Endothelial cell of umbilical vein (primary cell): ENCODE measurements around the gene DNAJC18. TPM values are rescaled to one million over a fixed set of nuclear protein-coding genes. Genes with fewer than 3 reads are reported as not detected.
A peak's percentile ranks its signal among the peaks of the same experiment; 100 is the strongest.

Experiments
- BruUV-seq: library from RNA; stranded (reverse); fragments of 400-500 nt; replicated peaks from 2 replicates; lab custom pipeline; 2021; lab: Mats Ljungman, UMichigan
- CTCF ChIA-PET: fragments of 300-600, 350-600 bp; sonication (Branson Sonifier 250); formaldehyde crosslinking; loops from one replicate; lab custom pipeline; 2021; ENCODE audit warnings: antibody characterized with exemption, inconsistent platforms; lab: Charles Lee
- POLR2A ChIA-PET: fragments of 300-600, 350-600 bp; sonication (Branson Sonifier 250); formaldehyde crosslinking; loops from one replicate; lab custom pipeline; 2021; ENCODE audit warnings: antibody characterized with exemption, inconsistent platforms; lab: Charles Lee
- DNase-seq: peaks from one replicate; pipeline ENCODE4 v3.0.0-alpha.2; 2011; ENCODE audit warnings: low read depth, low spot score
- FAIRE-seq: peaks from 2 replicates; lab custom pipeline; 2011; peaks lifted over from hg19 to GRCh38; lab: Jason Lieb, UNC
- H2AFZ ChIP-seq: 2 replicates; pipeline ENCODE4 v1.6.0; 2012; ENCODE audit warnings: low read depth, low read length, control low read depth, inconsistent platforms
- H3K27ac ChIP-seq: 2 replicates; pipeline ENCODE4 v1.5.1; 2011; ENCODE audit warnings: low read depth, mild to moderate bottlenecking, control low read depth, low read length, moderate library complexity; ENCODE audit not compliant: insufficient read depth
- H3K27me3 ChIP-seq, 2 experiments: 2 replicates each; pipeline versions ENCODE4 v1.6.0 to v1.6.1; 2011; ENCODE audit warnings: low read length in 2 of 2, mixed read lengths in 1 of 2; ENCODE audit not compliant: control insufficient read depth in 2 of 2, insufficient read depth in 2 of 2
- H3K36me3 ChIP-seq, 2 experiments: 2 replicates in 1 of 2; 3 replicates in 1 of 2; pipeline ENCODE4 v1.5.1; 2011; ENCODE audit warnings: low read length in 2 of 2, mild to moderate bottlenecking in 1 of 2, moderate library complexity in 1 of 2; ENCODE audit not compliant: control insufficient read depth in 2 of 2, insufficient read depth in 2 of 2; ENCODE audit errors: extremely low read depth in 1 of 2
- H3K4me1 ChIP-seq: 3 replicates; pipeline ENCODE4 v1.5.1; 2011; ENCODE audit warnings: mild to moderate bottlenecking, low read length; ENCODE audit not compliant: control insufficient read depth, insufficient read depth; ENCODE audit errors: extremely low read depth
- H3K4me2 ChIP-seq: 2 replicates; pipeline ENCODE4 v1.6.1; 2011; ENCODE audit warnings: low read length, control low read depth, mixed read lengths; ENCODE audit not compliant: insufficient read depth
- H3K4me3 ChIP-seq, 3 experiments: fragments of 200-600 bp in 1 of 3; sonication (generic), shearing (Covaris generic) in 1 of 3; replicated peaks in 1 of 3; 2 replicates each; pipeline ENCODE4 v1.5.1; 2011 to 2016; ENCODE audit warnings: control low read depth in 3 of 3, low read length in 3 of 3, mild to moderate bottlenecking in 2 of 3, inconsistent platforms in 1 of 3, low read depth in 1 of 3, moderate library complexity in 1 of 3; ENCODE audit not compliant: insufficient read depth in 1 of 3
- H3K79me2 ChIP-seq: 2 replicates; pipeline ENCODE4 v1.6.0; 2012; ENCODE audit warnings: low read length, inconsistent platforms; ENCODE audit not compliant: control insufficient read depth, insufficient read depth
- H3K9ac ChIP-seq: replicated peaks from 2 replicates; pipeline ENCODE3; 2011; ENCODE audit warnings: low read length, control low read depth; ENCODE audit not compliant: insufficient read depth; ENCODE audit errors: extremely low read depth
- H3K9me1 ChIP-seq: replicated peaks from 3 replicates; pipeline ENCODE4 v1.6.0; 2011; ENCODE audit warnings: mild to moderate bottlenecking, low read length; ENCODE audit not compliant: control insufficient read depth, insufficient read depth; ENCODE audit errors: extremely low read depth
- H3K9me3 ChIP-seq: replicated peaks from 2 replicates; pipeline ENCODE4 v1.5.1; 2012; ENCODE audit warnings: low read length, inconsistent platforms; ENCODE audit not compliant: control insufficient read depth, insufficient read depth
- H4K20me1 ChIP-seq: replicated peaks from 2 replicates; pipeline ENCODE3; 2011; ENCODE audit warnings: mild to moderate bottlenecking, low read length; ENCODE audit not compliant: control insufficient read depth, insufficient read depth; ENCODE audit errors: extremely low read depth
- CTCF ChIP-seq, 2 donors: IDR thresholded peaks; 1 replicate in 1 of 2; 2 replicates in 1 of 2; pipeline ENCODE4 v1.5.1; 2011; ENCODE audit warnings: low read length in 2 of 2, mild to moderate bottlenecking in 2 of 2, moderate library complexity in 2 of 2, control low read depth in 1 of 2, inconsistent platforms in 1 of 2, low read depth in 1 of 2; ENCODE audit not compliant: insufficient read depth in 1 of 2; ENCODE audit errors: extremely low read depth in 1 of 2
- EZH2 ChIP-seq: IDR thresholded peaks from 2 replicates; pipeline ENCODE4 v1.6.1; 2012; ENCODE audit warnings: borderline replicate concordance, low read depth, mild to moderate bottlenecking, moderate library complexity, low read length, inconsistent platforms; ENCODE audit not compliant: severe bottlenecking
- FOS ChIP-seq: IDR thresholded peaks from 2 replicates; pipeline ENCODE4 v1.6.1; 2011; ENCODE audit warnings: mild to moderate bottlenecking, low read length, moderate library complexity, borderline replicate concordance; ENCODE audit not compliant: insufficient read depth
- GATA2 ChIP-seq: IDR thresholded peaks from 2 replicates; pipeline ENCODE4 v1.7.0; 2011; ENCODE audit warnings: low read depth, mild to moderate bottlenecking, moderate library complexity, mixed read lengths, low read length; ENCODE audit not compliant: insufficient read length, insufficient read depth
- JUN ChIP-seq: IDR thresholded peaks from 2 replicates; pipeline ENCODE4 v1.6.1; 2011; ENCODE audit warnings: borderline replicate concordance, low read depth; ENCODE audit not compliant: insufficient read length, insufficient read depth
- MYC ChIP-seq: IDR thresholded peaks from one replicate; pipeline ENCODE4 v1.6.1; 2011; ENCODE audit warnings: mild to moderate bottlenecking, low read depth, low read length
- POLR2AphosphoS5 ChIP-seq: IDR thresholded peaks from 2 replicates; pipeline ENCODE4 v1.6.1; 2012; ENCODE audit warnings: low read depth, mild to moderate bottlenecking, control low read depth, low read length, moderate library complexity; ENCODE audit not compliant: insufficient read depth
- dilution Hi-C: fragments of 300-500 bp; cut with MboI; formaldehyde crosslinking; loops from one replicate; pipeline ENCODE4 v1.15.0; 2019; ENCODE audit warnings: low sequenced_read_pairs; ENCODE audit not compliant: extremely low pct_ligation_motif_present
- intact Hi-C: fragments of 100-400 bp; cut with micrococcal nuclease; formaldehyde crosslinking; loops from one replicate; pipeline ENCODE4 v1.10.0; 2022
- polyA plus RNA-seq, 4 experiments: library from polyadenylated mRNA; depleted of rRNA in 3 of 4; stranded (reverse) in 3 of 4; unstranded in 1 of 4; fragments of >200 nt; gene quantifications; 2 replicates each; pipeline versions ENCODE4 v1.2.1 to v1.2.3, GENCODE V29; 2011 to 2012; ENCODE audit warnings: missing spikeins in 1 of 4
- total RNA-seq: library from RNA; stranded (reverse); gene quantifications from 2 replicates; pipeline ENCODE4 v1.2.3, GENCODE V29; 2021

DNAJC18 gene
- total and polyA plus RNA-seq, 2 donors (not counting 3 experiments of a cell fraction or from before 2014, with no cell fraction given) = 23.2 to 52.6 TPM

- Histone ChIP-seq H3K27me3 (no peaks in the 10 kb centered on the region), H4K20me1 (no peaks in the 10 kb centered on the region), H2AFZ (no peak overlapping the region), H3K9ac (peak overlapping the region; percentile 5), H3K9me3 (no peaks in the 10 kb centered on the region), H3K27ac (peak overlapping the region; percentile 99), H3K36me3 (peaks cover 29 to 42% of the 10 kb centered on the region in 2 experiments), H3K4me1 (peaks cover 33% of the 10 kb centered on the region), H3K79me2 (peaks cover 63% of the 10 kb centered on the region), H3K9me1 (no peaks in the 10 kb centered on the region), H3K4me2 (no peak overlapping the region), H3K4me3 (no peak overlapping the region)
- intact Hi-C loops (loop anchor here (2.0 kb wide), 2 partner anchors 15 to 55 kb away; no protein-coding TSS in a partner anchor), dilution Hi-C loops (no loop called here)
- TF ChIP-seq JUN (no peak), CTCF (IDR thresholded peaks at IDR 0.05; ENCODE audit: extremely low read depth in 1 of 2, insufficient read depth in 1 of 2, low read depth in 1 of 2, low read length in 2 of 2) (no peak), POLR2AphosphoS5 (peak; percentile 13)
- FAIRE-seq = no peak
- ChIA-PET CTCF (interaction anchor here (0.7 to 2.9 kb wide), 6 partner anchors 12 to 55 kb away, joined by 3 to 26 read pairs (median 8); partner anchors contain the start of gene STING1), POLR2A (interaction anchor here (0.7 to 2.4 kb wide), 4 partner anchors 12 to 61 kb away, joined by 3 to 15 read pairs (median 6); no protein-coding TSS in a partner anchor)
- no TSS peak for BruUV-seq
- DNase-seq = no peak
These were observed 18.5 kb upstream of the DNAJC18 start for GRCh38 chr5:139457653-139458306.

- H3K27ac ChIP-seq = no peak overlapping the region
- ChIA-PET CTCF (interaction anchor here (1.0 to 2.1 kb wide), 2 partner anchors 12 to 33 kb away, joined by 3 to 5 read pairs; no protein-coding TSS in a partner anchor), POLR2A (interaction anchor here (1.1 kb wide), 1 partner anchor 12 kb away, joined by 3 read pairs; no protein-coding TSS in a partner anchor)
- peaks cover 60% of the 10 kb centered on the region for H3K79me2 ChIP-seq
- peaks cover 31% of the 10 kb centered on the region for H3K4me1 ChIP-seq
- no peaks in the 10 kb centered on the region for H3K27me3 ChIP-seq
- FAIRE-seq = no peak
- no peak overlapping the region for H3K4me3 ChIP-seq
- BruUV-seq = no TSS peak
- no peaks in the 10 kb centered on the region for H3K9me1 ChIP-seq
- TF ChIP-seq MYC (no peak), GATA2 (no peak), JUN (no peak), FOS (no peak), CTCF (IDR thresholded peaks at IDR 0.05; ENCODE audit: extremely low read depth in 1 of 2, insufficient read depth in 1 of 2, low read depth in 1 of 2, low read length in 2 of 2) (no peak), EZH2 (no peak)
- H3K4me2 ChIP-seq = no peak overlapping the region
- dilution Hi-C loops = no loop called here
- peaks cover 30 to 44% of the 10 kb centered on the region in 2 experiments for H3K36me3 ChIP-seq
- H2AFZ ChIP-seq = no peak overlapping the region
- DNase-seq = no peak
- intact Hi-C loops = no loop called here
- H4K20me1 ChIP-seq = no peaks in the 10 kb centered on the region
- H3K9ac ChIP-seq = no peak overlapping the region
- no peaks in the 10 kb centered on the region for H3K9me3 ChIP-seq
These were observed 17.9 kb upstream of the DNAJC18 start for GRCh38 chr5:139457241-139457640.
